ENCODE data around the gene KAZN. TPM values are rescaled to one million over a fixed set of nuclear protein-coding genes. Genes with fewer than 3 reads are reported as not detected.

The KAZN gene
- total RNA-seq, 1 donor from 2014 or later = 7.9 TPM

- no peak overlapping the region for H3K27ac Mint-ChIP-seq (ENCODE audit: unreplicated experiment)
Observed at GRCh38 chr1:14605945-14606344, 7.5 kb downstream of the KAZN start.

GRCh38 chr1:14606632-14607031, 8.1 kb downstream of the KAZN start:
- DNase-seq = no peak
- H3K36me3 Mint-ChIP-seq (ENCODE audit: unreplicated experiment) = no peaks in the 10 kb centered on the region
- H3K4me3 Mint-ChIP-seq (ENCODE audit: unreplicated experiment) = no peak overlapping the region
- H3K4me1 Mint-ChIP-seq (ENCODE audit: low read depth, unreplicated experiment) = peaks cover 20% of the 10 kb centered on the region
- no peak for TF ChIP-seq CTCF (IDR thresholded peaks at IDR 0.05; ENCODE audit: partially characterized antibody, unreplicated experiment)
- peaks cover 3% of the 10 kb centered on the region for H3K27me3 Mint-ChIP-seq (ENCODE audit: unreplicated experiment)
- H3K27ac Mint-ChIP-seq (ENCODE audit: unreplicated experiment) = no peak overlapping the region
- no peaks in the 10 kb centered on the region for H3K9me3 Mint-ChIP-seq (ENCODE audit: unreplicated experiment)

More at GRCh38 chr1:14605945-14606344, 7.5 kb downstream of the KAZN start:
- Mint-ChIP-seq H3K9me3 (ENCODE audit: unreplicated experiment) (no peaks in the 10 kb centered on the region), H3K4me1 (ENCODE audit: low read depth, unreplicated experiment) (peaks cover 25% of the 10 kb centered on the region), H3K36me3 (ENCODE audit: unreplicated experiment) (no peaks in the 10 kb centered on the region), H3K4me3 (ENCODE audit: unreplicated experiment) (no peak overlapping the region), H3K27me3 (ENCODE audit: unreplicated experiment) (peaks cover 3% of the 10 kb centered on the region)
- no peak for TF ChIP-seq CTCF (IDR thresholded peaks at IDR 0.05; ENCODE audit: partially characterized antibody, unreplicated experiment)
- DNase-seq = no peak

GRCh38 chr1:14607295-14607694, 8.8 kb downstream of the KAZN start:
- H3K27me3 Mint-ChIP-seq (ENCODE audit: unreplicated experiment) = peaks cover 3% of the 10 kb centered on the region
- no peak for TF ChIP-seq CTCF (IDR thresholded peaks at IDR 0.05; ENCODE audit: partially characterized antibody, unreplicated experiment)
- H3K9me3 Mint-ChIP-seq (ENCODE audit: unreplicated experiment) = no peaks in the 10 kb centered on the region
- H3K4me3 Mint-ChIP-seq (ENCODE audit: unreplicated experiment) = no peak overlapping the region
- H3K27ac Mint-ChIP-seq (ENCODE audit: unreplicated experiment) = no peak overlapping the region
- H3K36me3 Mint-ChIP-seq (ENCODE audit: unreplicated experiment) = no peaks in the 10 kb centered on the region
- no peak for DNase-seq
- H3K4me1 Mint-ChIP-seq (ENCODE audit: low read depth, unreplicated experiment) = peaks cover 15% of the 10 kb centered on the region

- no peaks in the 10 kb centered on the region for H3K9me3 Mint-ChIP-seq (ENCODE audit: unreplicated experiment)
- DNase-seq = no peak
- TF ChIP-seq CTCF (IDR thresholded peaks at IDR 0.05; ENCODE audit: partially characterized antibody, unreplicated experiment) = peak; percentile 70
- peaks cover 11% of the 10 kb centered on the region for H3K4me1 Mint-ChIP-seq (ENCODE audit: low read depth, unreplicated experiment)
- H3K27ac Mint-ChIP-seq (ENCODE audit: unreplicated experiment) = no peak overlapping the region
- no peak overlapping the region for H3K4me3 Mint-ChIP-seq (ENCODE audit: unreplicated experiment)
- H3K36me3 Mint-ChIP-seq (ENCODE audit: unreplicated experiment) = no peaks in the 10 kb centered on the region
- H3K27me3 Mint-ChIP-seq (ENCODE audit: unreplicated experiment) = peaks cover 3% of the 10 kb centered on the region
Observed at GRCh38 chr1:14608308-14608707, 9.8 kb downstream of the KAZN start.

- H3K27ac Mint-ChIP-seq (ENCODE audit: unreplicated experiment) = no peak overlapping the region
- H3K4me3 Mint-ChIP-seq (ENCODE audit: unreplicated experiment) = no peak overlapping the region
- peaks cover 3% of the 10 kb centered on the region for H3K27me3 Mint-ChIP-seq (ENCODE audit: unreplicated experiment)
- H3K36me3 Mint-ChIP-seq (ENCODE audit: unreplicated experiment) = no peaks in the 10 kb centered on the region
- TF ChIP-seq CTCF (IDR thresholded peaks at IDR 0.05; ENCODE audit: partially characterized antibody, unreplicated experiment) = no peak
- H3K9me3 Mint-ChIP-seq (ENCODE audit: unreplicated experiment) = no peaks in the 10 kb centered on the region
- no peaks in the 10 kb centered on the region for H3K4me1 Mint-ChIP-seq (ENCODE audit: low read depth, unreplicated experiment)
- no peak for DNase-seq
Observed at GRCh38 chr1:14610761-14611160, 12.3 kb downstream of the KAZN start.
